ENCODE results near the gene PLOD1. TPM values are rescaled to one million over a fixed set of nuclear protein-coding genes. Genes with fewer than 3 reads are reported as not detected.

The PLOD1 gene
- total RNA-seq, 1 donor from 2014 or later: 76.8 TPM

GRCh38 chr1:11989669-11990068 is 55.2 kb downstream of the PLOD1 start:
- Histone ChIP-seq H3K4me1 (no peaks in the 10 kb centered on the region), H3K27ac (peak overlapping the region; percentile 40), H3K9me3 (no peaks in the 10 kb centered on the region), H3K4me3 (no peak overlapping the region), H3K27me3 (no peaks in the 10 kb centered on the region), H3K36me3 (peaks cover 67% of the 10 kb centered on the region)
- no peak for ATAC-seq
- no peak for TF ChIP-seq CTCF (IDR thresholded peaks at IDR 0.05)
- DNase-seq: no peak
- intact Hi-C loops (cut with DNase I): no loop called here

GRCh38 chr1:11990303-11991032 is 56.0 kb downstream of the PLOD1 start:
- no peak for TF ChIP-seq CTCF (IDR thresholded peaks at IDR 0.05)
- intact Hi-C loops (cut with DNase I): no loop called here
- ATAC-seq (peak; percentile 91), DNase-seq (no peak)
- no peaks in the 10 kb centered on the region for H3K9me3 ChIP-seq
- H3K4me3 ChIP-seq: no peak overlapping the region
- no peaks in the 10 kb centered on the region for H3K27me3 ChIP-seq
- peaks cover 67% of the 10 kb centered on the region for H3K36me3 ChIP-seq
- H3K27ac ChIP-seq: peak overlapping the region; percentile 40
- H3K4me1 ChIP-seq: no peaks in the 10 kb centered on the region

- no peaks in the 10 kb centered on the region for H3K9me3 ChIP-seq
- H3K27me3 ChIP-seq: no peaks in the 10 kb centered on the region
- no peak overlapping the region for H3K27ac ChIP-seq
- no peak for DNase-seq
- no peak for ATAC-seq
- H3K4me1 ChIP-seq: no peaks in the 10 kb centered on the region
- peaks cover 80% of the 10 kb centered on the region for H3K36me3 ChIP-seq
- H3K4me3 ChIP-seq: no peak overlapping the region
- intact Hi-C loops (cut with DNase I): no loop called here
- TF ChIP-seq CTCF (IDR thresholded peaks at IDR 0.05): no peak
Measured at GRCh38 chr1:11991969-11992676, 57.6 kb downstream of the PLOD1 start.

- no peaks in the 10 kb centered on the region for H3K9me3 ChIP-seq
- H3K36me3 ChIP-seq: peaks cover 100% of the 10 kb centered on the region
- H3K27ac ChIP-seq: no peak overlapping the region
- intact Hi-C loops (cut with DNase I): no loop called here
- H3K4me3 ChIP-seq: no peak overlapping the region
- no peak for DNase-seq
- TF ChIP-seq CTCF (IDR thresholded peaks at IDR 0.05): no peak
- no peaks in the 10 kb centered on the region for H3K27me3 ChIP-seq
- H3K4me1 ChIP-seq: no peaks in the 10 kb centered on the region
- ATAC-seq: no peak
Measured at GRCh38 chr1:11997081-11997850, 62.7 kb downstream of the PLOD1 start.

GRCh38 chr1:11998636-11999035 is 64.1 kb downstream of the PLOD1 start:
- TF ChIP-seq CTCF (IDR thresholded peaks at IDR 0.05): no peak
- ATAC-seq: no peak

More at GRCh38 chr1:11998636-11999035, 64.1 kb downstream of the PLOD1 start:
- intact Hi-C loops (cut with DNase I): no loop called here
- no peaks in the 10 kb centered on the region for H3K4me1 ChIP-seq
- DNase-seq: no peak
- peaks cover 100% of the 10 kb centered on the region for H3K36me3 ChIP-seq
- H3K27ac ChIP-seq: no peak overlapping the region
- H3K9me3 ChIP-seq: no peaks in the 10 kb centered on the region
- no peaks in the 10 kb centered on the region for H3K27me3 ChIP-seq
- no peak overlapping the region for H3K4me3 ChIP-seq

Measured in upper lobe of right lung (tissue), 1 donor.